IMR-90 (cell line): ENCODE data around the gene PYCR2. TPM values are rescaled to one million over a fixed set of nuclear protein-coding genes. Genes with fewer than 3 reads are reported as not detected.

ENCODE experiments used
- ATAC-seq: fragments of 200-7000 bp; cut with Tn5 transposase; 2 replicates; pipeline ENCODE4 v1.9.1; 2020; ENCODE audit warnings: low read depth, mild to moderate bottlenecking, moderate library complexity
- BruUV-seq: library from RNA; stranded (reverse); fragments of 400-500 nt; replicated peaks from 2 replicates; lab custom pipeline; 2021; lab: Mats Ljungman, UMichigan
- CTCF ChIA-PET: fragments of 300-600 bp; formaldehyde crosslinking; extraction: SDS; loops from one replicate; lab custom pipeline; 2021; ENCODE audit warnings: antibody characterized with exemption; lab: Yijun Ruan, JAX
- POLR2A ChIA-PET: fragments of 300-600 bp; sonication (Branson Sonifier 250); formaldehyde crosslinking; loops from one replicate; lab custom pipeline; 2022; ENCODE audit warnings: antibody characterized with exemption; ENCODE audit not compliant: unreplicated experiment; lab: Charles Lee
- DNase-seq: peaks from one replicate; pipeline ENCODE4 v3.0.0; 2013
- H2AFZ ChIP-seq: replicated peaks from 2 replicates; pipeline ENCODE3; 2013; ENCODE audit warnings: low read length, mild to moderate bottlenecking; ENCODE audit not compliant: poor library complexity
- H2AK5ac ChIP-seq: 2 replicates; pipeline ENCODE4 v1.6.1; 2013; ENCODE audit warnings: low read depth, low read length, inconsistent platforms
- H2AK9ac ChIP-seq: replicated peaks from 2 replicates; pipeline ENCODE3; 2013; ENCODE audit warnings: mild to moderate bottlenecking, low read depth, low read length, moderate library complexity; ENCODE audit not compliant: poor library complexity
- H2BK120ac ChIP-seq: 2 replicates; pipeline ENCODE4 v1.6.1; 2013; ENCODE audit warnings: low read depth, low read length, inconsistent platforms
- H2BK15ac ChIP-seq: 3 replicates; pipeline ENCODE4 v1.6.1; 2013; ENCODE audit warnings: low read depth, low read length, inconsistent platforms
- H2BK20ac ChIP-seq: 2 replicates; pipeline ENCODE4 v1.6.1; 2013; ENCODE audit warnings: low read depth, mild to moderate bottlenecking, inconsistent platforms, low read length, moderate library complexity
- H2BK5ac ChIP-seq: 2 replicates; pipeline ENCODE4 v1.6.1; 2013; ENCODE audit warnings: mild to moderate bottlenecking, low read depth, low read length, inconsistent platforms; ENCODE audit not compliant: poor library complexity, severe bottlenecking
- H3K14ac ChIP-seq: replicated peaks from 2 replicates; pipeline ENCODE4 v1.6.1; 2013; ENCODE audit warnings: low read depth, low read length, inconsistent platforms
- H3K18ac ChIP-seq: 2 replicates; pipeline ENCODE4 v1.6.1; 2013; ENCODE audit warnings: low read depth, low read length, control low read depth
- H3K23ac ChIP-seq: 2 replicates; pipeline ENCODE4 v1.6.1; 2013; ENCODE audit warnings: low read depth, low read length, inconsistent platforms
- H3K27ac ChIP-seq: 2 replicates; pipeline ENCODE4 v1.5.1; 2013; ENCODE audit warnings: mild to moderate bottlenecking, control low read depth, low read length; ENCODE audit not compliant: insufficient read depth
- H3K27me3 ChIP-seq: 2 replicates; pipeline ENCODE4 v1.6.1; 2013; ENCODE audit warnings: low read length; ENCODE audit not compliant: control insufficient read depth, insufficient read depth
- H3K36me3 ChIP-seq: 2 replicates; pipeline ENCODE4 v1.6.1; 2013; ENCODE audit warnings: low read length, mixed read lengths; ENCODE audit not compliant: control insufficient read depth, insufficient read depth
- H3K4ac ChIP-seq: 2 replicates; pipeline ENCODE4 v1.6.1; 2013; ENCODE audit warnings: low read depth, low read length, inconsistent platforms
- H3K4me1 ChIP-seq: 2 replicates; pipeline ENCODE4 v1.6.1; 2013; ENCODE audit warnings: low read length, mixed read lengths; ENCODE audit not compliant: control insufficient read depth, insufficient read depth
- H3K4me2 ChIP-seq: 2 replicates; pipeline ENCODE4 v1.6.1; 2013; ENCODE audit warnings: low read depth, mild to moderate bottlenecking, control low read depth, low read length, moderate library complexity
- H3K4me3 ChIP-seq: 2 replicates; pipeline ENCODE4 v1.5.1; 2013; ENCODE audit warnings: low read depth, mild to moderate bottlenecking, control low read depth, low read length, moderate library complexity; ENCODE audit not compliant: insufficient read depth
- H3K56ac ChIP-seq: 2 replicates; pipeline ENCODE4 v1.6.1; 2013; ENCODE audit warnings: low read length, inconsistent platforms; ENCODE audit not compliant: insufficient read depth; ENCODE audit errors: extremely low read depth
- H3K79me1 ChIP-seq, 2 experiments: 2 replicates each; pipeline ENCODE4 v1.6.1; 2013; ENCODE audit warnings: low read length in 2 of 2, inconsistent platforms in 1 of 2, low read depth in 1 of 2
- H3K9ac ChIP-seq: 2 replicates; pipeline ENCODE4 v1.6.1; 2013; ENCODE audit warnings: low read depth, low read length, control low read depth
- H3K9me1 ChIP-seq: 2 replicates; pipeline ENCODE4 v1.6.1; 2013; ENCODE audit warnings: low read length, inconsistent platforms; ENCODE audit not compliant: insufficient read depth
- H3K9me3 ChIP-seq: 2 replicates; pipeline ENCODE4 v1.6.1; 2013; ENCODE audit warnings: low read length; ENCODE audit not compliant: control insufficient read depth, insufficient read depth
- H4K20me1 ChIP-seq: 2 replicates; pipeline ENCODE4 v1.6.1; 2013; ENCODE audit warnings: low read length, inconsistent platforms; ENCODE audit not compliant: insufficient read depth
- H4K5ac ChIP-seq: 2 replicates; pipeline ENCODE4 v1.6.1; 2013; ENCODE audit warnings: mild to moderate bottlenecking, low read depth, low read length, control low read depth
- H4K8ac ChIP-seq, 2 experiments: 2 replicates each; pipeline ENCODE4 v1.6.1; 2013; ENCODE audit warnings: low read depth in 2 of 2, low read length in 2 of 2, control low read depth in 1 of 2, inconsistent platforms in 1 of 2
- H4K91ac ChIP-seq: 2 replicates; pipeline ENCODE4 v1.6.1; 2013; ENCODE audit warnings: low read depth, low read length, inconsistent platforms; ENCODE audit not compliant: insufficient read depth
- CHD1 ChIP-seq: IDR thresholded peaks from 2 replicates; pipeline ENCODE4 v1.6.1; 2012; ENCODE audit warnings: low read depth, low read length, improper control_type of control experiment
- NFE2L2 ChIP-seq: fragments of 150-350 bp; IDR thresholded peaks from 2 replicates; pipeline ENCODE4 v1.6.1; 2016; ENCODE audit warnings: low read depth, mild to moderate bottlenecking, low read length
- SMC3 ChIP-seq: fragments of 150-350 bp; IDR thresholded peaks from 2 replicates; pipeline ENCODE4 v1.6.1; 2016; ENCODE audit warnings: low read depth, mild to moderate bottlenecking, antibody characterized with exemption, low read length, moderate library complexity
- WGBS, 2 experiments: methylation state at CpG; one replicate each; pipeline versions ENCODE4 v1.1.5 to v1.1.7; 2013; ENCODE audit warnings: missing lambda C conversion rate in 2 of 2; ENCODE audit not compliant: insufficient read length in 1 of 2; ENCODE audit errors: extremely low coverage in 2 of 2; 5-methylcytosine and 5-hydroxymethylcytosine counted together
- dilution Hi-C: fragments of 300-500 bp; cut with HindIII; formaldehyde crosslinking; loops from one replicate; pipeline ENCODE4 v1.14.3; 2018; ENCODE audit warnings: low sequenced_read_pairs; ENCODE audit not compliant: unreplicated experiment
- in situ Hi-C: fragments of 300-500 bp; cut with MboI; formaldehyde crosslinking; loops from 3 replicates; pipeline ENCODE4 v1.14.3; 2019; ENCODE audit warnings: low sequenced_read_pairs, inconsistent platforms, mixed read lengths
- intact Hi-C: fragments of 100-400 bp; cut with micrococcal nuclease; formaldehyde crosslinking; loops from 2 replicates; pipeline ENCODE4 v1.10.0; 2022
- polyA plus RNA-seq, 3 experiments: library from polyadenylated mRNA; depleted of rRNA; stranded (reverse); fragments of >200 nt; gene quantifications; 2 replicates each; pipeline ENCODE4 v1.2.3, GENCODE V29; 2012; ENCODE audit warnings: low replicate concordance in 1 of 3
- total RNA-seq: library from RNA; depleted of rRNA; stranded (reverse); fragments of >200 nt; gene quantifications from 2 replicates; pipeline ENCODE4 v1.2.3, GENCODE V29; 2012
- TF ChIP-seq, protein P1 (sequence below): fragments of 150-350 bp; IDR thresholded peaks from 2 replicates; pipeline ENCODE4 v1.6.1; 2017; ENCODE audit warnings: mild to moderate bottlenecking, antibody characterized with exemption, low read length, low read depth

Gene PYCR2
- total and polyA plus RNA-seq, 2 of the 4 experiments (the other 2 are of a cell fraction) = 34.4 to 68.1 TPM

DNA sequence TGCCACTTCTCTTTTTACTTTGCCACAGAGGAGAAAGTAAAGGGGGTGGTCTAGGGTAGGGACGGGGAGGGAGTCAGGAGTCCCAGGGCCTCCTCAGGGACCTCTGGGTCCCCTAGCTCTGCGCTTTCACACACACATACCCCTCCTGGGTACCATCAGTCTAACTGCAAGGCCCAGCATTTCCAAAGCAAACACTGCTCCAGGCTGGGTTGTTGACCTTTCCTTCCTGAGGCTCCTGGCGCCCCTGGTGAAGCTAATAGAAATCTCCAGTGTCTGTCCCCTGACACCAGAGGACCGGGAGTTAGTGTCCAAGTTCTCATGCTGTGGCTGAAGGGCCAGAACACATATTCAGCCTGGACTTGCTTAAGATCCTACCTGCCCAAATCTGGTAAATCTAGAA lies 45.8 kb downstream of the PYCR2 start:
- CTCF ChIA-PET = interaction anchor here (0.9 kb wide), 1 partner anchor 85 kb away, joined by 3 read pairs; no protein-coding TSS in a partner anchor

More for the DNA sequence above, 45.8 kb downstream of the PYCR2 start:
- Histone ChIP-seq H2BK15ac (no peak overlapping the region), H2BK20ac (no peak overlapping the region), H3K27me3 (no peaks in the 10 kb centered on the region), H3K56ac (no peak overlapping the region), H3K4ac (no peak overlapping the region), H4K91ac (no peak overlapping the region), H3K4me3 (no peak overlapping the region), H3K4me2 (no peak overlapping the region), H3K79me1 (peaks cover 21 to 82% of the 10 kb centered on the region in 2 experiments), H4K5ac (no peak overlapping the region), H3K27ac (no peak overlapping the region), H2BK5ac (no peak overlapping the region), H3K36me3 (peaks cover 23% of the 10 kb centered on the region; the same call in 1 of the 2 replicates), H2AK9ac (no peak overlapping the region), H3K9me1 (peaks cover 14% of the 10 kb centered on the region), H2AFZ (no peak overlapping the region), H3K18ac (no peak overlapping the region), H3K4me1 (peaks cover 12% of the 10 kb centered on the region; the same call in 1 of the 2 replicates), H4K20me1 (peaks cover 35% of the 10 kb centered on the region), H3K14ac (no peak overlapping the region), H3K23ac (no peak overlapping the region), H4K8ac (no peak overlapping the region), H2BK120ac (no peak overlapping the region), H3K9me3 (no peaks in the 10 kb centered on the region), H2AK5ac (no peak overlapping the region), H3K9ac (no peak overlapping the region)
- DNase-seq (no peak), ATAC-seq (no peak)
- POLR2A ChIA-PET = no interaction called here
- 94% methylated on average over 3 of the region's 4 CpGs; no CpG with 5 or more reads in 1 of the 2 experiments for WGBS, 2 experiments
- TF ChIP-seq NFE2L2 = no peak
- TF ChIP-seq, protein P1, sequence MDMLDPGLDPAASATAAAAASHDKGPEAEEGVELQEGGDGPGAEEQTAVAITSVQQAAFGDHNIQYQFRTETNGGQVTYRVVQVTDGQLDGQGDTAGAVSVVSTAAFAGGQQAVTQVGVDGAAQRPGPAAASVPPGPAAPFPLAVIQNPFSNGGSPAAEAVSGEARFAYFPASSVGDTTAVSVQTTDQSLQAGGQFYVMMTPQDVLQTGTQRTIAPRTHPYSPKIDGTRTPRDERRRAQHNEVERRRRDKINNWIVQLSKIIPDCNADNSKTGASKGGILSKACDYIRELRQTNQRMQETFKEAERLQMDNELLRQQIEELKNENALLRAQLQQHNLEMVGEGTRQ = no peak
- TF ChIP-seq SMC3 = no peak
- TF ChIP-seq CHD1 = no peak
- no TSS peak for BruUV-seq
- dilution Hi-C loops = no loop called here
- in situ Hi-C loops = no loop called here
- intact Hi-C loops = no loop called here
